Stomach (tissue), 9 donors: ENCODE results near the gene KRT72. TPM values are rescaled to one million over a fixed set of nuclear protein-coding genes. Genes with fewer than 3 reads are reported as not detected.

Experiments
- DNase-seq, 2 donors: peaks; one replicate each; pipeline versions ENCODE4 v3.0.0 to v3.0.0-alpha.2; 2013 to 2019
- H3K27ac ChIP-seq, 5 donors: fragments of 200-600 bp in 4 of 5; sonication (generic) in 4 of 5; one replicate each; pipeline ENCODE4 v1.5.1; 2013 to 2019; ENCODE audit warnings: mild to moderate bottlenecking in 1 of 5, moderate library complexity in 1 of 5
- H3K27me3 ChIP-seq, 3 donors: fragments of 200-600 bp; sonication (generic); one replicate each; pipeline ENCODE4 v1.5.1; 2017 to 2019; ENCODE audit warnings: mixed run types in 1 of 3
- H3K36me3 ChIP-seq, 4 donors: fragments of 200-600 bp; sonication (generic); 1 replicate in 3 of 4; 2 replicates in 1 of 4; pipeline ENCODE4 v1.5.1; 2016 to 2019
- H3K4me1 ChIP-seq, 4 donors: fragments of 200-600 bp; sonication (generic); one replicate each; pipeline ENCODE4 v1.5.1; 2016 to 2019
- H3K4me3 ChIP-seq, 4 donors: fragments of 200-600 bp; sonication (generic) in 3 of 4; one replicate each; pipeline ENCODE4 v1.5.1; 2016 to 2019; ENCODE audit warnings: mild to moderate bottlenecking in 1 of 4
- H3K9me3 ChIP-seq, 4 donors: fragments of 200-600 bp; sonication (generic); one replicate each; pipeline ENCODE4 v1.5.1; 2016 to 2019
- EP300 ChIP-seq: sonication (generic); formaldehyde crosslinking; IDR thresholded peaks from one replicate; pipeline ENCODE4 v1.6.1; 2017; ENCODE audit warnings: antibody characterized with exemption
- POLR2A ChIP-seq, 4 donors: fragments of 450-650 bp; IDR thresholded peaks; one replicate each; pipeline ENCODE4 v1.6.1; 2016; ENCODE audit warnings: antibody characterized with exemption in 4 of 4, control low read depth in 2 of 4, mild to moderate bottlenecking in 1 of 4, moderate library complexity in 1 of 4
- POLR2AphosphoS5 ChIP-seq, 3 donors: sonication (generic); formaldehyde crosslinking; IDR thresholded peaks; one replicate each; pipeline ENCODE4 v1.6.1; 2016; ENCODE audit warnings: antibody characterized with exemption in 3 of 3
- WGBS, 5 donors: extraction: QIAGEN DNeasy Blood & Tissue Kit in 3 of 5; methylation state at CpG; one replicate each; pipeline versions ENCODE4 v1.1.5 to v1.1.7; 2013 to 2018; 5-methylcytosine and 5-hydroxymethylcytosine counted together
- intact Hi-C: fragments of 100-400 bp; cut with DNase I; formaldehyde crosslinking; loops from one replicate; pipeline ENCODE4 v1.15.1; 2023; ENCODE audit warnings: low total_unique reads
- polyA plus RNA-seq, 3 donors: library from polyadenylated mRNA; stranded (reverse); fragments of 200-250 nt; gene quantifications; one replicate each; pipeline ENCODE4 v1.2.3, GENCODE V29; 2013
- total RNA-seq, 5 donors: library from RNA; depleted of rRNA; stranded (reverse); fragments of >200 nt; gene quantifications; one replicate each; pipeline versions ENCODE4 v1.1.0 to v1.2.3, GENCODE V29; 2014 to 2016
- TF ChIP-seq, protein P1 (sequence below), 7 experiments: fragments of 450-650 bp in 4 of 7; fragments of 200-600 bp in 3 of 7; sonication (generic) in 3 of 7; IDR thresholded peaks; one replicate each; pipeline ENCODE4 v1.5.1; 2016 to 2019; ENCODE audit warnings: antibody characterized with exemption in 7 of 7, control low read depth in 2 of 7, mild to moderate bottlenecking in 1 of 7
- donor health status: healthy with polysubstance abuse.
- donor health status: Bipolar disorder and iron deficiency.
- donor health status: healthy.

The KRT72 gene
- total and polyA plus RNA-seq, 8 donors = not detected

DNA sequence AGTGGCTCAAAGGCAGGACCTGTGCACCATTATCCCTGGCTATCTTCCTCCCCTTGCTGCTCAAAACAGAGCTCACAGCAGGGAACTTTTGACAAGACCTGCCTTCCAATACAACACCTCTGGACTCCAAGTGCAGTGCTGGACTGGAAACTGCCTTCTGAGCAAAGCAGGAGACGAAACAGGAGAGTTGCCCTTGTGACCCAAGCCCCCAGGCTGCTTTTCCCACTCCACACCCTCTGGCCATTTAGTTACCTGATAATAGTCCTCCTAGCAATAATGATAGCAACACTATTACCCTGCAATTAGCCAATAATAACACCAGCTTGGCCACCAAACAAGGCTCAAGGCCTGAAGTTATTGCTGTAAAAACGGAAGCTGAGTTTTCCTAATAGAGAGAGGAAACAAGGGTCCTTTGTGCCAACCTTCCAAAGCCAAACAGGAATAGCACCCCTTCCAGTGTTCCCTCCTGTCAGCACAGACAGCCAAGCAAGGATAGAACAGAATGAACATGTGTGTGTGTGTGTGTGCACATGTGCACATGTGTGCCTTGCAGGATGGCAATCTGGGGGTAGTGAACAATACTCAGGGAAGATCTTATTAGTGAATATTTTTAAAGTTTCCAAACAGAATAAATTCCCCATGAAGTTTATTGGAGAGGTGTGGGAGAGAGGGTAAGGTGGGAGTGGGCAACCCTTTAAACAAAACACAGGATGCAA lies 26.3 kb upstream of the KRT72 start:
- 58 to 77% (median 69%) methylated on average over 2 of the region's 2 CpGs for WGBS, 5 donors
- DNase-seq = no peak
- Histone ChIP-seq H3K9me3 (no peaks in the 10 kb centered on the region), H3K4me1 (peaks cover 0 to 6% (median 0%) of the 10 kb centered on the region in 4 donors), H3K27ac (no peak overlapping the region), H3K4me3 (no peak overlapping the region), H3K36me3 (no peaks in the 10 kb centered on the region), H3K27me3 (no peaks in the 10 kb centered on the region)
- intact Hi-C loops = no loop called here
- TF ChIP-seq, protein P1, sequence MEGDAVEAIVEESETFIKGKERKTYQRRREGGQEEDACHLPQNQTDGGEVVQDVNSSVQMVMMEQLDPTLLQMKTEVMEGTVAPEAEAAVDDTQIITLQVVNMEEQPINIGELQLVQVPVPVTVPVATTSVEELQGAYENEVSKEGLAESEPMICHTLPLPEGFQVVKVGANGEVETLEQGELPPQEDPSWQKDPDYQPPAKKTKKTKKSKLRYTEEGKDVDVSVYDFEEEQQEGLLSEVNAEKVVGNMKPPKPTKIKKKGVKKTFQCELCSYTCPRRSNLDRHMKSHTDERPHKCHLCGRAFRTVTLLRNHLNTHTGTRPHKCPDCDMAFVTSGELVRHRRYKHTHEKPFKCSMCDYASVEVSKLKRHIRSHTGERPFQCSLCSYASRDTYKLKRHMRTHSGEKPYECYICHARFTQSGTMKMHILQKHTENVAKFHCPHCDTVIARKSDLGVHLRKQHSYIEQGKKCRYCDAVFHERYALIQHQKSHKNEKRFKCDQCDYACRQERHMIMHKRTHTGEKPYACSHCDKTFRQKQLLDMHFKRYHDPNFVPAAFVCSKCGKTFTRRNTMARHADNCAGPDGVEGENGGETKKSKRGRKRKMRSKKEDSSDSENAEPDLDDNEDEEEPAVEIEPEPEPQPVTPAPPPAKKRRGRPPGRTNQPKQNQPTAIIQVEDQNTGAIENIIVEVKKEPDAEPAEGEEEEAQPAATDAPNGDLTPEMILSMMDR (IDR thresholded peaks at IDR 0.05) = no peak
- TF ChIP-seq POLR2A (IDR thresholded peaks at IDR 0.05) (no peak), POLR2AphosphoS5 (IDR thresholded peaks at IDR 0.05) (no peak), EP300 (no peak)

DNA sequence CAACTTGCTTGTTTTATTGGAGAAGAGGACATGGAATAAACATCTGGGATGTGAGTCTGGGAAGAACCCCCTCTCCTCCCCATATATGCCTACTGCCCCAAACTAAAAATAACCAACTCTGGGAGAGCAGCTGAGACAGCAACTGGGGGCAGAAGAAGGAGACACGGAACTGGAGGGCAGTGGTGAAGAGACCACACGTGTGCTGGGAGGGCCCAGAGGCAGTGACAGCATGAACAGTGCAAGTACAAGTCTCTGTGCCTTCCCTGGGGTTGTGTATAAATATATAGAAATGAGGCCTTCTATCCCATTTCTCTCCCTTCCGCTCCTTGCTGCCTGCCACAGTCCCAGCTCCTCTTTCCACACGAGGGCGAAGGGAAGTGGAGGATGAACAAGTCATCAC lies 21.1 kb upstream of the KRT72 start:
- Histone ChIP-seq H3K4me3 (no peak overlapping the region), H3K27me3 (peaks cover 0 to 6% (median 0%) of the 10 kb centered on the region in 3 donors), H3K27ac (no peak overlapping the region), H3K36me3 (no peaks in the 10 kb centered on the region), H3K9me3 (no peaks in the 10 kb centered on the region), H3K4me1 (no peaks in the 10 kb centered on the region)
- TF ChIP-seq POLR2AphosphoS5 (IDR thresholded peaks at IDR 0.05) (no peak), EP300 (no peak), POLR2A (IDR thresholded peaks at IDR 0.05) (no peak)
- TF ChIP-seq, protein P1 (IDR thresholded peaks at IDR 0.05) = no peak
- DNase-seq = no peak
- whole genome bisulfite sequencing, 5 donors = 59 to 84% (median 82%) methylated on average over 5 of the region's 5 CpGs
- intact Hi-C loops = no loop called here

DNA sequence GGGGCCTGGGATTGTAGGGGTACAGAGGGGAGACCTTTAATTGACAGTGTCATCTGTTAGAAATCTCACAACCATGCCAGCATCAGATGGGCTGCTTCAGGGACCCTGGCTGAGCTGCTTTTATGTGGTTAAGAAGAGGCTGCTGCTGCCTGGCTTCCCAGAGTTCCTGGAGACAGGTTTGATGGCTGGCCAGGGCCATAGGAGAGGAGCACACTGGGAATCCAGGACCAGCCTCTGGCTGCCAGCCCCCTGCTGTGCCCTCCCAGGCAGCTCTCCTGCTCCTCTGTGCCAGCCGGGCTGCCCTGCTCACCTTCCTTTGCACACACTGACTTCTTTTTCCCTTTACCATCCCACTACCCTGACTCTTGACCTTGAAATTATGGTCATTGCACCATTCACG lies 17.6 kb upstream of the KRT72 start:
- H3K4me3 ChIP-seq = no peak overlapping the region
- 64 to 84% (median 81%) methylated on average over 2 of the region's 2 CpGs for WGBS, 5 donors
- intact Hi-C loops = no loop called here
- no peaks in the 10 kb centered on the region for H3K4me1 ChIP-seq
- peaks cover 0 to 19% (median 0%) of the 10 kb centered on the region in 3 donors for H3K27me3 ChIP-seq
- TF ChIP-seq POLR2AphosphoS5 (IDR thresholded peaks at IDR 0.05) = no peak
- no peaks in the 10 kb centered on the region for H3K36me3 ChIP-seq
- no peak overlapping the region for H3K27ac ChIP-seq
- no peaks in the 10 kb centered on the region for H3K9me3 ChIP-seq
- DNase-seq = no peak

DNA sequence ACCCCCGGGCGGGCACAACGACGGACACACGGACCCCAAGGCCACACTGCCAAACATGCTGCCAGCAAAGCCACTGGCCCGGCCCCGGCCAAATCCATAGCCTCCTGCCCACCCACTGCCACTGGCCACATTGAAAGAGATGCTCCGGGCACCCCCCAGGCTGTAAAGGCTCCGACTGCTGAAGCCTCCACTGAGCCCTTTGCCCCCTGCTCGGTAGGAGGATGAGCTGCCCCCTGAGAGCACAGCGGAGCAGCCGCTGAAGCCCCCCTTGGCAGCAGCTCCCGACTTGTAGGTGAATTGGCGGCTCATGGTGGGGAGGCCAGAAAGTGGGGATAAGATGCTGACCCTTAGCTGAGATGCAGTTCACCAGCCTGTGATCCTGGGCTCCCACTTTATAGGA lies 17.0 kb upstream of the KRT72 start, which contains the start of gene KRT73:
TSS of gene KRT73 (minus strand) at position 344 of the 400 bp plus-strand sequence. CDS start at position 309, 35 bp downstream.
- no peak within 1 kb of the TSS for H3K27ac ChIP-seq
- TF ChIP-seq POLR2AphosphoS5 (IDR thresholded peaks at IDR 0.05) (no peak), EP300 (no peak)
- TF ChIP-seq, protein P1 (IDR thresholded peaks at IDR 0.05) = no peak
- peaks cover 0 to 25% (median 0%) of the 10 kb centered on the region in 3 donors for H3K27me3 ChIP-seq
- no peak within 1 kb of the TSS for H3K4me3 ChIP-seq
- no peaks in the 10 kb centered on the region for H3K36me3 ChIP-seq
- no peak for DNase-seq
- 85 to 92% (median 87%) methylated on average over 12 to 14 of the region's 14 CpGs for WGBS, 5 donors
- H3K9me3 ChIP-seq = no peaks in the 10 kb centered on the region
- H3K4me1 ChIP-seq = no peaks in the 10 kb centered on the region
- intact Hi-C loops = no loop called here

DNA sequence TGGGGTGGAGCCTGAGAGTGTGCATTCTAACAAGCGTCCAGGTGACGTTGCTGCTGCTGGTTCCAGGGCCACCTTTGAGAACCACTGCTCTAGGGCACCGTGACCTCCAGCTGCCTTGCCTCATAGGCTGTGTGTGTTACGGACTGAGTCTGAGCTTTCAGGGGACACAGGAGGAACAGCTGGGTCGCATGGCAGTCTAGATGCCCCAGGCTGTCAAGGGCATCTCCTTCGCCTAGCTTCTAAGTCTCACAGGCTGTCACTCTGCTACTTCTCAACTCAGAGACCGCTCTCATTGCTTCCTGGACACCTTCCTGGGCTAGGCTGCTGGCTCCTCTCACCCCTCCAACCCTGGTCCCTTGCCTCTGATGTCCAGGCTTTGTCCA lies 16.1 kb upstream of the KRT72 start:
- TF ChIP-seq POLR2A (IDR thresholded peaks at IDR 0.05) (no peak), POLR2AphosphoS5 (IDR thresholded peaks at IDR 0.05) (no peak), EP300 (no peak)
- TF ChIP-seq, protein P1 (IDR thresholded peaks at IDR 0.05) = no peak
- DNase-seq = no peak
- no peaks in the 10 kb centered on the region for H3K9me3 ChIP-seq
- peaks cover 0 to 25% (median 0%) of the 10 kb centered on the region in 3 donors for H3K27me3 ChIP-seq
- intact Hi-C loops = no loop called here
- 80 to 87% (median 84%) methylated on average over 7 of the region's 7 CpGs for WGBS, 5 donors
- no peaks in the 10 kb centered on the region for H3K36me3 ChIP-seq
- H3K27ac ChIP-seq = no peak overlapping the region
- no peaks in the 10 kb centered on the region for H3K4me1 ChIP-seq
- no peak overlapping the region for H3K4me3 ChIP-seq
